Brain microvascular endothelial cell (primary cell): Measurements from ENCODE around the gene SRRT.

ENCODE experiments used
- DNase-seq: peaks from one replicate; pipeline ENCODE4 v3.0.0-alpha.2; 2020
- H3K27ac ChIP-seq: fragments of 250-450 bp; sonication (Bioruptor Pico); 2 replicates; pipeline ENCODE4 v1.5.1; 2020; ENCODE audit warnings: mild to moderate bottlenecking, moderate library complexity
- H3K27me3 ChIP-seq: fragments of 250-450 bp; sonication (Bioruptor Pico); replicated peaks from 2 replicates; pipeline ENCODE4 v1.5.1; 2020; ENCODE audit warnings: mild to moderate bottlenecking
- H3K36me3 ChIP-seq: fragments of 250-450 bp; sonication (Bioruptor Pico); replicated peaks from 2 replicates; pipeline ENCODE4 v1.5.1; 2020; ENCODE audit warnings: mild to moderate bottlenecking
- H3K4me3 ChIP-seq: 2 replicates; pipeline ENCODE4 v1.5.1; 2011; ENCODE audit warnings: low read depth, mild to moderate bottlenecking, control low read depth, low read length, moderate library complexity
- in situ Hi-C: cut with HindIII; loops from 2 replicates; pipeline ENCODE4 v1.10.0; 2017; ENCODE audit warnings: low sequenced_read_pairs, low pct_ligation_motif_present
- TF ChIP-seq, protein P1 (sequence below): IDR thresholded peaks from 2 replicates; pipeline ENCODE4 v1.5.1; 2011; ENCODE audit warnings: low read depth, mild to moderate bottlenecking, moderate library complexity, low read length, control low read depth, inconsistent platforms; ENCODE audit errors: missing control alignments

Gene SRRT

GRCh38 chr7:100865938-100866728 lies 8.8 kb upstream of the SRRT start:
- DNase-seq: no peak
- in situ Hi-C loops: no loop called here
- Histone ChIP-seq H3K36me3 (peaks cover 13% of the 10 kb centered on the region), H3K27ac (no peak overlapping the region), H3K4me3 (no peak overlapping the region), H3K27me3 (no peaks in the 10 kb centered on the region)
- TF ChIP-seq, protein P1, sequence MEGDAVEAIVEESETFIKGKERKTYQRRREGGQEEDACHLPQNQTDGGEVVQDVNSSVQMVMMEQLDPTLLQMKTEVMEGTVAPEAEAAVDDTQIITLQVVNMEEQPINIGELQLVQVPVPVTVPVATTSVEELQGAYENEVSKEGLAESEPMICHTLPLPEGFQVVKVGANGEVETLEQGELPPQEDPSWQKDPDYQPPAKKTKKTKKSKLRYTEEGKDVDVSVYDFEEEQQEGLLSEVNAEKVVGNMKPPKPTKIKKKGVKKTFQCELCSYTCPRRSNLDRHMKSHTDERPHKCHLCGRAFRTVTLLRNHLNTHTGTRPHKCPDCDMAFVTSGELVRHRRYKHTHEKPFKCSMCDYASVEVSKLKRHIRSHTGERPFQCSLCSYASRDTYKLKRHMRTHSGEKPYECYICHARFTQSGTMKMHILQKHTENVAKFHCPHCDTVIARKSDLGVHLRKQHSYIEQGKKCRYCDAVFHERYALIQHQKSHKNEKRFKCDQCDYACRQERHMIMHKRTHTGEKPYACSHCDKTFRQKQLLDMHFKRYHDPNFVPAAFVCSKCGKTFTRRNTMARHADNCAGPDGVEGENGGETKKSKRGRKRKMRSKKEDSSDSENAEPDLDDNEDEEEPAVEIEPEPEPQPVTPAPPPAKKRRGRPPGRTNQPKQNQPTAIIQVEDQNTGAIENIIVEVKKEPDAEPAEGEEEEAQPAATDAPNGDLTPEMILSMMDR: no peak

GRCh38 chr7:100866729-100867039 lies 8.2 kb upstream of the SRRT start:
- TF ChIP-seq, protein P1: no peak
- no peak for DNase-seq
- Histone ChIP-seq H3K27me3 (no peaks in the 10 kb centered on the region), H3K27ac (peak overlapping the region; percentile 81), H3K36me3 (peaks cover 19% of the 10 kb centered on the region), H3K4me3 (peak overlapping the region; percentile 94)
- in situ Hi-C loops: no loop called here

DNA sequence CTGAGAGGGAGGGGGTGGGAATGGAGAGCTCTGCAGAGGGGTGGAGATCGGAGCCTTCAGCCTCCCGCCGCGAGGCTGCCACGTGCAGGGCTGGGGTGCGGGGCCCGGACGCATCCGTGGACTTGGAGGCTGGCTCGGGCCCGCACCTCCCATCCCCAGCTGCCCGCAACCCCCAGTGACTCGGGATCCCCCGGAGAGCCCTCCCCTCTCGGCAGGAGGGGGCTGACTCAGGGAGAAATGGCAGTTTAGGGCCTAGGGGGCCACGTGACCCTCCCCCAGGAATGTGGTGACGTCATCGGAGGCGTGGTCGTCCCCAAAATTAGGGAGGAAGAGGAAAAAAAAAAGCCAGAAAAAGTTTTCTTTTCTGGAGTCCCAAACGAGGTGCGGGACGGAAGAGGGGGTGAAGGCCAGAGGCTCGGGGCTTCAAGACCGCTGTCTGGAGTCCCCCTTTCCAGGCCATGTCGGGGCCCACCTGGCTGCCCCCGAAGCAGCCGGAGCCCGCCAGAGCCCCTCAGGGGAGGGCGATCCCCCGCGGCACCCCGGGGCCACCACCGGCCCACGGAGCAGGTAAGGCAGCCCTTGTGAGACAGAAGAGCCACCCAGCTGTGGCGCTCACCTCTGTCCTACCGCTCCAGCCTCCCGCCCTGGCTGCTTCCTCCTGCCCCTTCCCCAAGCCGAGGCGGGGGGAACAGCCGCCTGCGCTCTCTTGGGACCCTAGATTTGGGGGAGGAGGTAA lies 7.7 kb upstream of the SRRT start, which contains the start of gene TRIP6:
TSS of gene TRIP6 (plus strand) at position 348 of the 736 bp plus-strand sequence. CDS start at position 459, 111 bp downstream.
- TF ChIP-seq, protein P1: no peak
- peak within 1 kb of the TSS; percentile 94 for H3K4me3 ChIP-seq
- H3K36me3 ChIP-seq: peaks cover 21% of the 10 kb centered on the region
- peak within 1 kb of the TSS; percentile 81 for H3K27ac ChIP-seq
- no peaks in the 10 kb centered on the region for H3K27me3 ChIP-seq
- in situ Hi-C loops: no loop called here
- DNase-seq: peak; percentile 83

- no peak for DNase-seq
- Histone ChIP-seq H3K27ac (peak overlapping the region; percentile 81), H3K27me3 (no peaks in the 10 kb centered on the region), H3K36me3 (peaks cover 26% of the 10 kb centered on the region), H3K4me3 (peak overlapping the region; percentile 94)
- TF ChIP-seq, protein P1: no peak
- in situ Hi-C loops: no loop called here
These were observed 7.0 kb upstream of the SRRT start for GRCh38 chr7:100867776-100868485.

DNA sequence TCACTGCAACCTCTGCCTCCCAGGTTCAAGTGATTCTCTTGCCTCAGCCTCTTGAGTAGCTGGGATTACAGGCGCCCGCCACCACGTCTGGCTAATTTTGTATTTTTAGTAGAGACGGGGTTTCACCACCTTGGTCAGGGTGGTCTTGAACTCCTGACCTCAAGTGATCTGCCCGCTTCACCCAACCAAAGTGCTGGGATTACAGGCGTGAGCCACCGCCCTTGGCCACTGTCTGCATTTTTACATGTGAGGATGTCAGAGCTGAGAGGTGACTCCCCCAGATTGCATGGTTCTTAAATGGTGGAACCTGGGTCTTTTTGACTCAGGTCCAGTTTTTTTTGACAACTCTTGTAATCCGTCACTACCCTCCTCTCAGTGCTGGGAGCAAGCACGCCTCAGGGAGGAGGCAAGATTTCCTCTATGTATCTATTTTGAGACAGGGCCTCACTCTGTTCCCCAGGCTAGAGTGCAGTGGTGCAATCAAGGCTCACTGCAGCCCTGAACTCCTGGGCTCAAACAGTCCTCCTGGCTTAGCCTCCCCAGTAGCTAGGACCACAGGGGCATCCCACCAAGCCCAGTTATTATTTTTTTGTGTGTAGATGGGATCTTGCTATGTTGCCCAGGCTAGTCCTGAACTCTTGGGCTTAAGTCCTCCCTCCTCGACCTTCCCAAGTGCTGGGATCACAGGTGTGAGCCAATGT lies 1.2 kb upstream of the SRRT start:
- H3K4me3 ChIP-seq: no peak overlapping the region
- in situ Hi-C loops: no loop called here

More for the DNA sequence above, 1.2 kb upstream of the SRRT start:
- DNase-seq: no peak
- Histone ChIP-seq H3K27me3 (no peaks in the 10 kb centered on the region), H3K27ac (peak overlapping the region; percentile 86), H3K36me3 (peaks cover 49% of the 10 kb centered on the region)
- TF ChIP-seq, protein P1: no peak
